Activated T-cell treated with anti-CD3 and anti-CD28 coated beads for 4 hours (primary cell): ENCODE measurements around the gene CD99.
"Not testable (repeated sequence)": the region's sequence is repeated elsewhere in the genome, so short reads cannot be mapped to it uniquely, and the experiment has no call there.

Experiments
- DNase-seq: peaks from one replicate; pipeline ENCODE4 v3.0.0-alpha.2; 2020

Gene CD99

GRCh38 chrX:2780472-2781225 is 89.6 kb downstream of the CD99 start:
- DNase-seq: not testable (repeated sequence)

- DNase-seq: no peak
These were observed 90.1 kb downstream of the CD99 start for GRCh38 chrX:2781226-2781571.

GRCh38 chrX:2781698-2782097 is 90.6 kb downstream of the CD99 start:
- DNase-seq: no peak

- DNase-seq: no peak
These were observed 91.1 kb downstream of the CD99 start for GRCh38 chrX:2782171-2782570.

- DNase-seq: no peak
These were observed 91.7 kb downstream of the CD99 start for GRCh38 chrX:2782778-2783177.

- DNase-seq: no peak
These were observed 92.9 kb downstream of the CD99 start for GRCh38 chrX:2784026-2784425.

GRCh38 chrX:2785538-2785937 is 94.4 kb downstream of the CD99 start:
- DNase-seq: no peak

GRCh38 chrX:2788980-2789379 is 97.9 kb downstream of the CD99 start:
- DNase-seq: no peak

GRCh38 chrX:2789569-2789968 is 98.5 kb downstream of the CD99 start:
- no peak for DNase-seq
